ENCODE results near the gene SMAD3.

Gene SMAD3

GRCh38 chr15:67104510-67104909 lies 39.1 kb downstream of the SMAD3 start:
- DNase-seq (ENCODE audit: low spot score), result no peak
- peak overlapping the region; percentile 97 for H3K27ac ChIP-seq
- no peak for TF ChIP-seq CTCF (conservative IDR thresholded peaks at IDR 0.05; ENCODE audit: low read depth)
- ChIA-PET POLR2A (ENCODE audit: low non-redundant PET) (no interaction called here), CTCF (no interaction called here)

GRCh38 chr15:67105065-67105951 lies 39.9 kb downstream of the SMAD3 start:
- ChIA-PET POLR2A (ENCODE audit: low non-redundant PET) (no interaction called here), CTCF (interaction anchor here (0.6 to 0.7 kb wide), 2 partner anchors 62 to 199 kb away, joined by 3 read pairs; no protein-coding TSS in a partner anchor)
- DNase-seq (ENCODE audit: low spot score), result peak; percentile 96
- peak overlapping the region; percentile 97 for H3K27ac ChIP-seq
- no peak; the same call in 1 of the 2 replicates for TF ChIP-seq CTCF (conservative IDR thresholded peaks at IDR 0.05; ENCODE audit: low read depth)

GRCh38 chr15:67105991-67106763 lies 40.8 kb downstream of the SMAD3 start:
- ChIA-PET CTCF (interaction anchor here (0.6 kb wide), 1 partner anchor 198 kb away, joined by 3 read pairs; no protein-coding TSS in a partner anchor), POLR2A (ENCODE audit: low non-redundant PET) (no interaction called here)
- DNase-seq (ENCODE audit: low spot score), result no peak
- no peak for TF ChIP-seq CTCF (conservative IDR thresholded peaks at IDR 0.05; ENCODE audit: low read depth)
- peak overlapping the region; percentile 97 for H3K27ac ChIP-seq

GRCh38 chr15:67106764-67107013 lies 41.3 kb downstream of the SMAD3 start:
- H3K27ac ChIP-seq, result peak overlapping the region; percentile 97
- no peak for DNase-seq (ENCODE audit: low spot score)
- no peak for TF ChIP-seq CTCF (conservative IDR thresholded peaks at IDR 0.05; ENCODE audit: low read depth)
- ChIA-PET POLR2A (ENCODE audit: low non-redundant PET) (no interaction called here), CTCF (interaction anchor here (0.6 kb wide), 1 partner anchor 197 kb away, joined by 3 read pairs; no protein-coding TSS in a partner anchor)

- CTCF ChIA-PET, result interaction anchor here (0.7 kb wide), 1 partner anchor 149 kb away, joined by 7 read pairs; no protein-coding TSS in a partner anchor
- POLR2A ChIA-PET (ENCODE audit: low non-redundant PET), result no interaction called here
- peak; percentile 96 for DNase-seq (ENCODE audit: low spot score)
- TF ChIP-seq CTCF (conservative IDR thresholded peaks at IDR 0.05; ENCODE audit: low read depth), result no peak
- H3K27ac ChIP-seq, result peak overlapping the region; percentile 97
These were observed 41.8 kb downstream of the SMAD3 start for GRCh38 chr15:67107014-67107812.
